ENCODE results near the gene ATP5PD.

The ATP5PD gene

DNA sequence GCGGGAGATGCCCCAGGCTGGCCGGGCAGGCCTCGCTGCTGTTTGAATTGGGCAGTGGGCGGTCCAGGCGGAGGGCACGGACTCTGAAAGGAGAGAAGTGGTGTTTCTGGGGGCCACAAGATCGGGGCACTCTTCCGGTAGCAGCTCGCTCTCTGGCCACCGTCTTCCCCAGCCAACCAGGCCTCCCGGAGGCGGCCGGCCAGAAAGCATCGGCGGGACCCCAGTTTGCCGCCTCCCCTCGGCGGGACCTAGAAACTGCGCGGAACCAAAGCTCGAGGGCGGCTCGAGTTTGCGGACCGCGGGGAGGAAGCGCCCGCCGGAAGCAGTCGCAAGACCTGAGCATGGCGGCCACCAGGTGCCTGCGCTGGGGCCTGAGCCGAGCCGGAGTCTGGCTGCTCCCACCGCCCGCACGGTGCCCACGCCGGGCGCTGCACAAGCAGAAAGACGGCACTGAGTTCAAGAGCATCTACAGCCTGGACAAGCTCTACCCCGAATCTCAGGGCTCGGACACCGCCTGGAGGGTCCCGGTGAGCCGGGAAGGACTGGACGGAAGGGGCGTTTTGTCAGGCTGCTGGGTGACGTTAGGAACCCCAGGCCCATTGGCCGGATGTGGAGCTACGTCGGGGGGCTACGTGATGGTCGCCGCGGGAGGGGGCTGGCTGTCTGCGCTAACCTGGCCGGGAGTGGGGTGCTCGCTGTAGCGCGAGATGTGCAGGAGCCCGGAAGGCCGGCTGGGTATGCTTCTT, 34.2 kb downstream of the ATP5PD start, which contains the start of gene MRPL58 (continued):
- no peak; the same call in 1 of the 2 replicates for TF ChIP-seq ZNF146 (tag by site-specific recombination; IDR thresholded peaks at IDR 0.05)

DNA sequence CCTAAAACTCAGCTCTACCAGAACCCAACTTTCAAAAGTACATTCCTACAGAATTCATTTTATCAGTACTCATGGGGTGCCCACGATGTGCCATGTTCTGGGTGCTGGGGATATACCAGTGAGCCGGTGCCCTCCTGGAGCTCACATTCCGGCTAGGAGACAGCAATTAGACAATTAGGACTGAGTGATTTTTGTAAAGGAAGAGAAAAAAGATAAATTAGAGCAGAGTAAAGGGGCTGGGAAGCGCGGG, 34.7 kb downstream of the ATP5PD start:
- Histone ChIP-seq H3K4me3 (ENCODE audit: low read depth, low read length) (peak overlapping the region; percentile 81), H3K27ac (ENCODE audit: extremely low read depth, low read depth, low read length) (peak overlapping the region; percentile 83), H3K36me3 (ENCODE audit: control insufficient read depth in 2 of 2, insufficient read depth in 1 of 2, low read length in 2 of 2) (peaks cover 7 to 13% of the 10 kb centered on the region in 2 experiments; a peak in 2 of 3 replicates), H3K4me1 (ENCODE audit: control insufficient read depth, insufficient read depth, low read length) (peaks cover 26% of the 10 kb centered on the region), H3K9me3 (ENCODE audit: control insufficient read depth, insufficient read depth, low read depth, low read length) (no peaks in the 10 kb centered on the region)
- TF ChIP-seq ZNF146 (tag by site-specific recombination; IDR thresholded peaks at IDR 0.05), result 0 out of 2 replicates have a peak, but pooled peaks have one; percentile 2
- TF ChIP-seq ZFHX2 (tag by site-specific recombination; conservative IDR thresholded peaks at IDR 0.05), result no peak
- ChIA-PET POLR2A (interaction anchor here (0.6 to 3.7 kb wide), 25 partner anchors 8 to 394 kb away, joined by 3 to 46 read pairs (median 8); partner anchors contain the start of genes ATP5PD, CDR2L, FDXR and GRB2), CTCF (interaction anchor here (0.7 to 4.3 kb wide), 19 partner anchors 12 to 228 kb away, joined by 3 to 62 read pairs (median 8); partner anchors contain the start of genes CDR2L and NT5C)

DNA sequence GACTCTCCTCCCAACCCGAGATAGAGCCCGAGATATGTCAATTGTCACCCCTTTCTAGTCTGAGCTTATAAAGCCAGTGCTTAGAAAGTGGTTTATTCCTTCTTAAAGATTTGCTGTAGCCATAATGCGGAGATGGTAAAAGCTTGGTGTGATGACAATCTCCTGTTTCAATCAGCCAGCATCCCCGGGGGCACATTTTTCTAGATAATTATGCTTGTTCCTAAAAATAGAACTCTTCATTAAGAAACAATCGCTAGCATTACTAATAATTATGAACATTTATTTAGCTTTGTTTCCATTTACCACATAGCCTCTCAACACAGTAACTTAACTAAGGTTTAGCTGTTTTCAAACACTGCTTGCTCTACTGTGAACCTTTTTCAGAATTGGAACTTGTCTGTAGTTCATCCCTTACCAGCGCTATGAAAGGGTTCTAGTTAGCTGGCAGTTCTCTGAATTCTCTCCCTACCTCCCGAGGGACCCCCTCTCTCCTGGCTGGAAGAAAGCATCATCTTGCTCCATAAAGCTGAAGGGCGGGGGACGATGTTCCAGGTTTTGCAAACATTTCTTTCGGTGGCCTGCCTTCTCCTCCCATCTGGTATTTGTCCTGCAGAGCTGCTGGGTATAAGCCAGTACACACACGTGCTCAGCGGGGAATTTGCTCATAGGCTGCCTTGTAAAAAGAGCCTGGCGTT, 35.2 kb downstream of the ATP5PD start:
- H3K27ac ChIP-seq (ENCODE audit: extremely low read depth, low read depth, low read length), result peak overlapping the region; percentile 83
- H3K4me3 ChIP-seq (ENCODE audit: low read depth, low read length), result no peak overlapping the region
- peaks cover 26% of the 10 kb centered on the region for H3K4me1 ChIP-seq (ENCODE audit: control insufficient read depth, insufficient read depth, low read length)
- H3K9me3 ChIP-seq (ENCODE audit: control insufficient read depth, insufficient read depth, low read depth, low read length), result no peaks in the 10 kb centered on the region
- POLR2A ChIA-PET, result interaction anchor here (0.5 to 3.7 kb wide), 23 partner anchors 8 to 768 kb away, joined by 3 to 46 read pairs (median 6); partner anchors contain the start of genes ATP5PD, CDR2L, FDXR and GRB2
- CTCF ChIA-PET, result interaction anchor here (0.6 to 4.3 kb wide), 24 partner anchors 12 to 429 kb away, joined by 3 to 62 read pairs (median 6); partner anchors contain the start of genes CDR2L, NT5C and OTOP2
- peaks cover 4 to 9% of the 10 kb centered on the region in 2 experiments; a peak in 2 of 3 replicates for H3K36me3 ChIP-seq (ENCODE audit: control insufficient read depth in 2 of 2, insufficient read depth in 1 of 2, low read length in 2 of 2)
- TF ChIP-seq ZNF776 (tag by site-specific recombination; IDR thresholded peaks at IDR 0.05; ENCODE audit: borderline replicate concordance) (no peak), SALL2 (tag by site-specific recombination; IDR thresholded peaks at IDR 0.05; ENCODE audit: borderline replicate concordance) (no peak), ZNF792 (tag by site-specific recombination; IDR thresholded peaks at IDR 0.05) (no peak), ZNF585B (tag by site-specific recombination; IDR thresholded peaks at IDR 0.05) (no peak), ZNF747 (tag by site-specific recombination; IDR thresholded peaks at IDR 0.05) (no peak), ZNF707 (tag by site-specific recombination; IDR thresholded peaks at IDR 0.05) (no peak; the same call in 1 of the 2 replicates), ZNF311 (tag by site-specific recombination; IDR thresholded peaks at IDR 0.05; ENCODE audit: borderline replicate concordance) (no peak), YY2 (tag by site-specific recombination; IDR thresholded peaks at IDR 0.05) (no peak), ZBTB21 (tag by site-specific recombination; IDR thresholded peaks at IDR 0.05) (no peak), ZNF132 (tag by site-specific recombination; IDR thresholded peaks at IDR 0.05; ENCODE audit: borderline replicate concordance) (no peak)
- TF ChIP-seq, protein P1, sequence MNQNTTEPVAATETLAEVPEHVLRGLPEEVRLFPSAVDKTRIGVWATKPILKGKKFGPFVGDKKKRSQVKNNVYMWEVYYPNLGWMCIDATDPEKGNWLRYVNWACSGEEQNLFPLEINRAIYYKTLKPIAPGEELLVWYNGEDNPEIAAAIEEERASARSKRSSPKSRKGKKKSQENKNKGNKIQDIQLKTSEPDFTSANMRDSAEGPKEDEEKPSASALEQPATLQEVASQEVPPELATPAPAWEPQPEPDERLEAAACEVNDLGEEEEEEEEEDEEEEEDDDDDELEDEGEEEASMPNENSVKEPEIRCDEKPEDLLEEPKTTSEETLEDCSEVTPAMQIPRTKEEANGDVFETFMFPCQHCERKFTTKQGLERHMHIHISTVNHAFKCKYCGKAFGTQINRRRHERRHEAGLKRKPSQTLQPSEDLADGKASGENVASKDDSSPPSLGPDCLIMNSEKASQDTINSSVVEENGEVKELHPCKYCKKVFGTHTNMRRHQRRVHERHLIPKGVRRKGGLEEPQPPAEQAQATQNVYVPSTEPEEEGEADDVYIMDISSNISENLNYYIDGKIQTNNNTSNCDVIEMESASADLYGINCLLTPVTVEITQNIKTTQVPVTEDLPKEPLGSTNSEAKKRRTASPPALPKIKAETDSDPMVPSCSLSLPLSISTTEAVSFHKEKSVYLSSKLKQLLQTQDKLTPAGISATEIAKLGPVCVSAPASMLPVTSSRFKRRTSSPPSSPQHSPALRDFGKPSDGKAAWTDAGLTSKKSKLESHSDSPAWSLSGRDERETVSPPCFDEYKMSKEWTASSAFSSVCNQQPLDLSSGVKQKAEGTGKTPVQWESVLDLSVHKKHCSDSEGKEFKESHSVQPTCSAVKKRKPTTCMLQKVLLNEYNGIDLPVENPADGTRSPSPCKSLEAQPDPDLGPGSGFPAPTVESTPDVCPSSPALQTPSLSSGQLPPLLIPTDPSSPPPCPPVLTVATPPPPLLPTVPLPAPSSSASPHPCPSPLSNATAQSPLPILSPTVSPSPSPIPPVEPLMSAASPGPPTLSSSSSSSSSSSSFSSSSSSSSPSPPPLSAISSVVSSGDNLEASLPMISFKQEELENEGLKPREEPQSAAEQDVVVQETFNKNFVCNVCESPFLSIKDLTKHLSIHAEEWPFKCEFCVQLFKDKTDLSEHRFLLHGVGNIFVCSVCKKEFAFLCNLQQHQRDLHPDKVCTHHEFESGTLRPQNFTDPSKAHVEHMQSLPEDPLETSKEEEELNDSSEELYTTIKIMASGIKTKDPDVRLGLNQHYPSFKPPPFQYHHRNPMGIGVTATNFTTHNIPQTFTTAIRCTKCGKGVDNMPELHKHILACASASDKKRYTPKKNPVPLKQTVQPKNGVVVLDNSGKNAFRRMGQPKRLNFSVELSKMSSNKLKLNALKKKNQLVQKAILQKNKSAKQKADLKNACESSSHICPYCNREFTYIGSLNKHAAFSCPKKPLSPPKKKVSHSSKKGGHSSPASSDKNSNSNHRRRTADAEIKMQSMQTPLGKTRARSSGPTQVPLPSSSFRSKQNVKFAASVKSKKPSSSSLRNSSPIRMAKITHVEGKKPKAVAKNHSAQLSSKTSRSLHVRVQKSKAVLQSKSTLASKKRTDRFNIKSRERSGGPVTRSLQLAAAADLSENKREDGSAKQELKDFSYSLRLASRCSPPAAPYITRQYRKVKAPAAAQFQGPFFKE (tag by site-specific recombination; IDR thresholded peaks at IDR 0.05; ENCODE audit: borderline replicate concordance), result no peak
- TF ChIP-seq, protein P2, sequence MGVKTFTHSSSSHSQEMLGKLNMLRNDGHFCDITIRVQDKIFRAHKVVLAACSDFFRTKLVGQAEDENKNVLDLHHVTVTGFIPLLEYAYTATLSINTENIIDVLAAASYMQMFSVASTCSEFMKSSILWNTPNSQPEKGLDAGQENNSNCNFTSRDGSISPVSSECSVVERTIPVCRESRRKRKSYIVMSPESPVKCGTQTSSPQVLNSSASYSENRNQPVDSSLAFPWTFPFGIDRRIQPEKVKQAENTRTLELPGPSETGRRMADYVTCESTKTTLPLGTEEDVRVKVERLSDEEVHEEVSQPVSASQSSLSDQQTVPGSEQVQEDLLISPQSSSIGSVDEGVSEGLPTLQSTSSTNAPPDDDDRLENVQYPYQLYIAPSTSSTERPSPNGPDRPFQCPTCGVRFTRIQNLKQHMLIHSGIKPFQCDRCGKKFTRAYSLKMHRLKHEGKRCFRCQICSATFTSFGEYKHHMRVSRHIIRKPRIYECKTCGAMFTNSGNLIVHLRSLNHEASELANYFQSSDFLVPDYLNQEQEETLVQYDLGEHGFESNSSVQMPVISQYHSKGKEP (tag by site-specific recombination; IDR thresholded peaks at IDR 0.05), result peak; percentile 9; the same call in 1 of the 2 replicates
- TF ChIP-seq, protein P3, sequence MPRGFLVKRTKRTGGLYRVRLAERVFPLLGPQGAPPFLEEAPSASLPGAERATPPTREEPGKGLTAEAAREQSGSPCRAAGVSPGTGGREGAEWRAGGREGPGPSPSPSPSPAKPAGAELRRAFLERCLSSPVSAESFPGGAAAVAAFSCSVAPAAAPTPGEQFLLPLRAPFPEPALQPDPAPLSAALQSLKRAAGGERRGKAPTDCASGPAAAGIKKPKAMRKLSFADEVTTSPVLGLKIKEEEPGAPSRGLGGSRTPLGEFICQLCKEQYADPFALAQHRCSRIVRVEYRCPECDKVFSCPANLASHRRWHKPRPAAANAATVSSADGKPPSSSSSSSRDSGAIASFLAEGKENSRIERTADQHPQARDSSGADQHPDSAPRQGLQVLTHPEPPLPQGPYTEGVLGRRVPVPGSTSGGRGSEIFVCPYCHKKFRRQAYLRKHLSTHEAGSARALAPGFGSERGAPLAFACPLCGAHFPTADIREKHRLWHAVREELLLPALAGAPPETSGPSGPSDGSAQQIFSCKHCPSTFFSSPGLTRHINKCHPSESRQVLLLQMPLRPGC (tag by site-specific recombination; IDR thresholded peaks at IDR 0.05), result 0 out of 2 replicates have a peak, but pooled peaks have one; percentile 1
- TF ChIP-seq, protein P4, sequence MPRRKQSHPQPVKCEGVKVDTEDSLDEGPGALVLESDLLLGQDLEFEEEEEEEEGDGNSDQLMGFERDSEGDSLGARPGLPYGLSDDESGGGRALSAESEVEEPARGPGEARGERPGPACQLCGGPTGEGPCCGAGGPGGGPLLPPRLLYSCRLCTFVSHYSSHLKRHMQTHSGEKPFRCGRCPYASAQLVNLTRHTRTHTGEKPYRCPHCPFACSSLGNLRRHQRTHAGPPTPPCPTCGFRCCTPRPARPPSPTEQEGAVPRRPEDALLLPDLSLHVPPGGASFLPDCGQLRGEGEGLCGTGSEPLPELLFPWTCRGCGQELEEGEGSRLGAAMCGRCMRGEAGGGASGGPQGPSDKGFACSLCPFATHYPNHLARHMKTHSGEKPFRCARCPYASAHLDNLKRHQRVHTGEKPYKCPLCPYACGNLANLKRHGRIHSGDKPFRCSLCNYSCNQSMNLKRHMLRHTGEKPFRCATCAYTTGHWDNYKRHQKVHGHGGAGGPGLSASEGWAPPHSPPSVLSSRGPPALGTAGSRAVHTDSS (tag by site-specific recombination; IDR thresholded peaks at IDR 0.05), result no peak
- TF ChIP-seq, protein P5, sequence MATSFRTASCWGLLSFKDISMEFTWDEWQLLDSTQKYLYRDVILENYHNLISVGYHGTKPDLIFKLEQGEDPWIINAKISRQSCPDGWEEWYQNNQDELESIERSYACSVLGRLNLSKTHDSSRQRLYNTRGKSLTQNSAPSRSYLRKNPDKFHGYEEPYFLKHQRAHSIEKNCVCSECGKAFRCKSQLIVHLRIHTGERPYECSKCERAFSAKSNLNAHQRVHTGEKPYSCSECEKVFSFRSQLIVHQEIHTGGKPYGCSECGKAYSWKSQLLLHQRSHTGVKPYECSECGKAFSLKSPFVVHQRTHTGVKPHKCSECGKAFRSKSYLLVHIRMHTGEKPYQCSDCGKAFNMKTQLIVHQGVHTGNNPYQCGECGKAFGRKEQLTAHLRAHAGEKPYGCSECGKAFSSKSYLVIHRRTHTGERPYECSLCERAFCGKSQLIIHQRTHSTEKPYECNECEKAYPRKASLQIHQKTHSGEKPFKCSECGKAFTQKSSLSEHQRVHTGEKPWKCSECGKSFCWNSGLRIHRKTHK (tag by site-specific recombination; IDR thresholded peaks at IDR 0.05), result no peak
